GM23248 (cell line): ENCODE measurements around the gene FTH1. TPM values are rescaled to one million over a fixed set of nuclear protein-coding genes. Genes with fewer than 3 reads are reported as not detected.

ENCODE experiments used
- DNase-seq: peaks from one replicate; pipeline ENCODE4 v3.0.0-alpha.2; 2015
- H2AFZ ChIP-seq: fragments of 200-600 bp; sonication (generic); 2 replicates; pipeline ENCODE4 v1.6.1; 2016; ENCODE audit warnings: antibody characterized with exemption
- H3F3A ChIP-seq: fragments of 200-600 bp; sonication (generic); 2 replicates; pipeline ENCODE4 v1.6.1; 2016; ENCODE audit warnings: mild to moderate bottlenecking, antibody characterized with exemption, mixed run types; ENCODE audit not compliant: insufficient read depth
- H3K27ac ChIP-seq: fragments of 200-600 bp; sonication (generic); 2 replicates; pipeline ENCODE4 v1.5.1; 2016; ENCODE audit warnings: mild to moderate bottlenecking
- H3K27me3 ChIP-seq: fragments of 200-600 bp; sonication (generic); replicated peaks from 2 replicates; pipeline ENCODE4 v1.6.1; 2016; ENCODE audit warnings: mild to moderate bottlenecking; ENCODE audit not compliant: insufficient read depth
- H3K36me3 ChIP-seq: fragments of 200-600 bp; sonication (generic); 2 replicates; pipeline ENCODE4 v1.6.1; 2016; ENCODE audit warnings: low read depth, mild to moderate bottlenecking
- H3K4me1 ChIP-seq: fragments of 200-600 bp; sonication (generic); 2 replicates; pipeline ENCODE4 v1.6.1; 2016; ENCODE audit warnings: mild to moderate bottlenecking; ENCODE audit not compliant: insufficient read depth
- H3K4me2 ChIP-seq: fragments of 200-600 bp; sonication (generic); one replicate; pipeline ENCODE4 v1.6.1; 2016; ENCODE audit warnings: mild to moderate bottlenecking; ENCODE audit not compliant: unreplicated experiment
- H3K4me3 ChIP-seq: fragments of 200-600 bp; sonication (generic); 2 replicates; pipeline ENCODE4 v1.5.1; 2016; ENCODE audit warnings: mild to moderate bottlenecking
- H3K79me2 ChIP-seq: fragments of 200-600 bp; sonication (generic); 2 replicates; pipeline ENCODE4 v1.6.1; 2016; ENCODE audit warnings: mild to moderate bottlenecking; ENCODE audit not compliant: insufficient read depth
- H3K9ac ChIP-seq: fragments of 200-600 bp; sonication (generic); 2 replicates; pipeline ENCODE4 v1.6.1; 2016; ENCODE audit warnings: mild to moderate bottlenecking
- H3K9me2 ChIP-seq: fragments of 200-600 bp; sonication (generic); 2 replicates; pipeline ENCODE4 v1.6.1; 2016; ENCODE audit warnings: mixed run types, mild to moderate bottlenecking, moderate library complexity; ENCODE audit not compliant: insufficient read depth
- H3K9me3 ChIP-seq: fragments of 200-600 bp; sonication (generic); one replicate; pipeline ENCODE4 v1.6.1; 2017; ENCODE audit warnings: low read depth
- H4K20me1 ChIP-seq: fragments of 200-600 bp; sonication (generic); 2 replicates; pipeline ENCODE4 v1.6.0; 2016; ENCODE audit not compliant: insufficient read depth
- EZH2 ChIP-seq: fragments of 200-600 bp; sonication (generic); IDR thresholded peaks from 2 replicates; pipeline ENCODE4 v1.6.1; 2018; ENCODE audit warnings: antibody characterized with exemption, mild to moderate bottlenecking; ENCODE audit not compliant: insufficient read depth, poor library complexity, severe bottlenecking
- EZH2phosphoT487 ChIP-seq: fragments of 200-600 bp; sonication (generic); IDR thresholded peaks from 2 replicates; pipeline ENCODE4 v1.6.1; 2018; ENCODE audit warnings: antibody characterized with exemption, moderate library complexity, mild to moderate bottlenecking, low read depth; ENCODE audit not compliant: insufficient read depth
- WGBS, 2 experiments: methylation state at CpG; one replicate each; pipeline ENCODE4 v1.1.6; 2015 to 2017; ENCODE audit warnings: low lambda C conversion rate in 2 of 2, low coverage in 1 of 2; ENCODE audit errors: missing lambda C conversion rate in 2 of 2; 5-methylcytosine and 5-hydroxymethylcytosine counted together
- in situ Hi-C: fragments of 300-500 bp; cut with MboI; formaldehyde crosslinking; loops from 2 replicates; pipeline ENCODE4 v1.15.0; 2020
- polyA plus RNA-seq: library from polyadenylated mRNA; unstranded; fragments of >200 nt; fragmentation: Nextera tagmentation; extraction: Ambion mirVana; gene quantifications from 2 replicates; pipeline ENCODE4 v1.2.1, GENCODE V29; 2016
- total RNA-seq: library from RNA; depleted of rRNA; stranded (reverse); fragments of >200 nt; shearing (Covaris generic); gene quantifications from 2 replicates; pipeline ENCODE4 v1.2.3, GENCODE V29; 2014

Gene FTH1
- total and polyA plus RNA-seq, 2 experiments from 2014 or later, result 473 to 10,305 TPM

DNA sequence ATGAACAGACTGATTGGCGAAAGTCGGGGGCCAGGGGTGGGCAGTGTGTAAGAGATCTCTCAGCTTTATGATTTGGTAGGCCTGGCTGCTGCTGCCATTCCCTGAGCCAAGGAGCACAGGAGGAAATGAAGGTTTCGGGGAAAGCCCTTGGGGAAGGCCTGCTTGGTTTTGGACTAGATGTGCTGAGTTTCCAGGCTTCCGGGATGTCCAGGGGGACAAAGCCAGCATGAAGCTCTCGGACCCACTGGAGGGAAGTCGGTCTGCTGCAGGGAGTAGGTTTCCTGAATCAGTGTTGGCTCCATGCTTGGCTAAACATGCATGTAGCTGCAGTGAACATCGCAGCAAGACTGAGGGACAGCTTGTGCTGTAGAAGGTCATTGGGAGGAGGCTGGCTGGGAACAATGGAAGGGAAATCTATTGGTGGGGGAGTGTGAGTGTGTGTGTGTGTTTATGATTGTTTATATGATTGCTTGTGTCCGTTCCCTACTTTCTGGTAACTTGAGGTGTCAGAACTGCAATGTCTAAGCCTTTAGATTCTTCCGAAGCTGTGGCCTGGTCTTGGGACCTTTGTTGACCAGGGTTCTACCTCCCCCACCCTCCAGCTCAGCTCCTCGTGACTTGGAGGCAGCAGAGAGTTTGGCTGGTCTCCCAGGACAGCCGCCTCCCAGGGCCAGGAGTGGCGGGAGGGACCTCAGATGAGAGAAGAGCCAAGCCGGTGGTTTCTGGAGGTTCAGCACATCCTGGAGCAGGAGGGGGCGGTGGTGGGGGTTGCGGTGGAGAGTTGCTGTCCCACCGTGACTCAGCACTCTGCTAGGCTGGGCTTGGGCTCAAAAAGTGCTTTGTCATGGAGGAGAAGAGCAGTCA, 4.0 kb upstream of the FTH1 start:
- Histone ChIP-seq H4K20me1 (0 out of 2 replicates have a peak, but pooled peaks cover 4% of the 10 kb centered on the region), H3K79me2 (peaks cover 20% of the 10 kb centered on the region), H3F3A (peaks cover 57% of the 10 kb centered on the region), H3K27ac (peak overlapping the region; percentile 99), H3K9me2 (no peaks in the 10 kb centered on the region), H2AFZ (peak overlapping the region; percentile 55), H3K9me3 (no peaks in the 10 kb centered on the region), H3K27me3 (no peaks in the 10 kb centered on the region), H3K4me3 (peak overlapping the region; percentile 12; the same call in 1 of the 2 replicates), H3K9ac (peak overlapping the region; percentile 85), H3K4me1 (peaks cover 48% of the 10 kb centered on the region), H3K36me3 (peaks cover 2% of the 10 kb centered on the region), H3K4me2 (peak overlapping the region; percentile 64)
- TF ChIP-seq EZH2phosphoT487 (no peak), EZH2 (no peak)
- WGBS, 2 experiments, result 3 to 7% methylated on average over 13 to 16 of the region's 16 CpGs
- in situ Hi-C loops, result no loop called here
- DNase-seq, result peak; percentile 99

DNA sequence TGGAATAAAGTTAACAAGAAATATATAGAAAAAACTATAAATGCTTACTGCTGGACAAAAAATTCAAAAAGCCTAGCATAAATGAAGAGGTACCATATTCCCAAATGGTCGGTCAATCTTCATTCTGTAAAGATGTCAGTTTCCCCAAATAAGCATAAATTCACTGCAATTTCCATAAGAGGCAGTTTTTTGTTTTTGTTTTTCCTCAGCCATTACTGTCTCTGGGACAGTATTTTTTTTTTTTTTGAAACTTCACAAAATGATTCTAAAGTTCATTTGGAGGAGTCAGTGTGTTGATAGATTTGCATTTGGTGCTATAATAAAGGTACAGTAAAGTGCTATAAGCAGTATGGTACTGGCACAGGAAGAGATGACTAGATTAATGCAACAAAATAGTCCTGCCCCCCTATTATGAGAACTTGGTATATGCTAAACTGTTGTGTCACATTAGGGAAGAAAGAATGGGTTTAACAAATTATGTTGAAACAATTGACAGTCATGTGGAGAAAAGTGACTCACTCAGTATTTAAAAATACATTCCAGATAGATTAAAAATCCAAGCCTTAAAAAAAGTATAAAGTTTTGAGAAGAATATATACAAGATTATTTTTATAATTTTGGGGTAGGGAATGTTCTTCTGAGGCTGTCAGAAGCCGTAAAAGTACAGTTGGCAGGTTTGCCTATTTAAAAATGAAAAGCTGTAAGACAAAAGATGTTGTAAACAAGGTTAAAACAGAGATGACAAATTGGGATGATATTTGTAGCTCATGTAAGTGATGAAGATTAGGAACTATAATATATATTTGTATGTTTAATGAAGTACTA, 2.6 kb upstream of the FTH1 start:
- Histone ChIP-seq H3F3A (peaks cover 69% of the 10 kb centered on the region), H3K4me1 (peaks cover 49% of the 10 kb centered on the region), H4K20me1 (peaks cover 12% of the 10 kb centered on the region)

GRCh38 chr11:61969391-61969758, 1.9 kb upstream of the FTH1 start:
- Histone ChIP-seq H3K4me3 (no peak overlapping the region), H3K4me1 (peaks cover 56% of the 10 kb centered on the region), H3K36me3 (peaks cover 23% of the 10 kb centered on the region), H3K4me2 (peak overlapping the region; percentile 64), H3K79me2 (peaks cover 41% of the 10 kb centered on the region), H3K9me3 (no peaks in the 10 kb centered on the region), H3K27me3 (no peaks in the 10 kb centered on the region), H3K9me2 (no peaks in the 10 kb centered on the region), H4K20me1 (peaks cover 16% of the 10 kb centered on the region), H2AFZ (no peak overlapping the region), H3K9ac (peak overlapping the region; percentile 77), H3F3A (peaks cover 76% of the 10 kb centered on the region), H3K27ac (peak overlapping the region; percentile 99)
- no peak for TF ChIP-seq EZH2phosphoT487
- no peak for TF ChIP-seq EZH2
- DNase-seq, result no peak
- in situ Hi-C loops, result no loop called here
- 43 to 53% methylated on average over 5 to 7 of the region's 7 CpGs for WGBS, 2 experiments

More for the DNA sequence above, 2.6 kb upstream of the FTH1 start:
- Histone ChIP-seq H2AFZ (no peak overlapping the region), H3K79me2 (peaks cover 35% of the 10 kb centered on the region), H3K27me3 (no peaks in the 10 kb centered on the region), H3K36me3 (peaks cover 17% of the 10 kb centered on the region), H3K9ac (peak overlapping the region; percentile 77), H3K4me3 (peak overlapping the region; percentile 45; the same call in 1 of the 2 replicates), H3K27ac (peak overlapping the region; percentile 99), H3K4me2 (peak overlapping the region; percentile 64), H3K9me3 (no peaks in the 10 kb centered on the region), H3K9me2 (no peaks in the 10 kb centered on the region)
- WGBS, 2 experiments, result 4 to 5% methylated on average over 2 of the region's 2 CpGs
- TF ChIP-seq EZH2phosphoT487 (no peak), EZH2 (no peak)
- peak; percentile 91 for DNase-seq
- in situ Hi-C loops, result no loop called here

GRCh38 chr11:61968758-61969390, 1.4 kb upstream of the FTH1 start:
- H3K4me1 ChIP-seq, result peaks cover 61% of the 10 kb centered on the region
- H2AFZ ChIP-seq, result 0 out of 2 replicates have a peak overlapping the region, but pooled peaks have one; percentile 78
- H3K27me3 ChIP-seq, result no peaks in the 10 kb centered on the region
- in situ Hi-C loops, result no loop called here
- H3K4me2 ChIP-seq, result peak overlapping the region; percentile 78
- WGBS, 2 experiments, result 91% methylated on average over 16 of the region's 16 CpGs
- H3K36me3 ChIP-seq, result peaks cover 28% of the 10 kb centered on the region
- peaks cover 16% of the 10 kb centered on the region for H4K20me1 ChIP-seq
- peak overlapping the region; percentile 97 for H3K9ac ChIP-seq
- no peak for TF ChIP-seq EZH2phosphoT487
- TF ChIP-seq EZH2, result no peak
- peak overlapping the region; percentile 98 for H3K4me3 ChIP-seq
- peaks cover 81% of the 10 kb centered on the region for H3F3A ChIP-seq
- peak overlapping the region; percentile 99 for H3K27ac ChIP-seq
- H3K79me2 ChIP-seq, result peaks cover 43% of the 10 kb centered on the region
- no peak for DNase-seq
- H3K9me3 ChIP-seq, result no peaks in the 10 kb centered on the region
- H3K9me2 ChIP-seq, result no peaks in the 10 kb centered on the region
